Cortex of kidney (tissue), 1 donor: ENCODE results near the gene DMKN.

Source experiments
- DNase-seq: peaks from one replicate; lab custom pipeline; 2025; lab: John Stamatoyannopoulos, UW

The DMKN gene

DNA sequence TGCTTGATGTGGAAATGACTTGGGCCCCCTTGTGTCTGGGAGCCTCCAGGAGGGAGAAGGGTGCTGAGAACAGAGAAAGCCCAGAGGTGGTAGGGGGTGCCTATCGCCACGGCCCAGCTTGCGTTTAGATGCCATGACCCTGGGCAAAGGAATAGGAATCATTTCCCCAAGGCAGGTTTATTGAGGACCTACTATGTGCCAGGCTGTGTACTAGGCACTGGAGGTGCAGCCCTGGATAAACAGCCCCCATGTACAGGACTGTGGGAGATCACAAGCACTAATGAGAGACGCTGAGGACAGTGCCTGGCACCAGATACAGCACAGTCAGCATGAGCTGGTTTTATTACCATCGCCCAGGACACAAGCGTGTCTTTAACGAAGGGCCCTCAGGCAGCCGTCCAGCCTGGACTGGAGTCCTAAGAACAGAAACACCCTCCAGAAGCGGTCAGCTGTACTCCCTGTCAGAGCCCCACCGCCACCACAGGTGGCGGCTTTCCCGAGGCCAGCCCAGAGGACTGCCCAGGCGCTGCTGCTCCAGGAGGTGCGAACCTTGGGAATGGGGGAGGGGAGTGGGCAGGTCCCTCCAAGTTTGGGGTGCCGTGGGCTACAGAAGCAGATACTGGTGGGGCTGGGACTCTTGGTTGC is 36.6 kb upstream of the DMKN start:
- DNase-seq: no peak

- no peak for DNase-seq
These were observed 35.8 kb upstream of the DMKN start for GRCh38 chr19:35549174-35549788.

DNA sequence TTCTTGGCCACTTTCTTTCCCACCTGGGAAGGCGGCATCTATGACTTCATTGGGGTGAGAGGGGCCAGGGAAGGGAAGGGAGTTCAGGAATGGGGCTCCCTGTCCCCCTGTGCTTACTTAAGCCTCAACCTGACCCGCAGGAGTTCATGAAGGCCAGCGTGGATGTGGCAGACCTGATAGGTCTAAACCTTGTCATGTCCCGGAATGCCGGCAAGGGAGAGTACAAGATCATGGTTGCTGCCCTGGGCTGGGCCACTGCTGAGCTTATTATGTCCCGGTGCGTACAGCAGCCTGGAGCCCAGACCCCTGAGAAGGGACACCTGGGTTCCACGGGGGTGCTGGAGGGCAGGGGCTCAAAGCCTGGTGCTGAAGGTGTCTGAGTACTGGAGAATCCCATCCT is 33.1 kb upstream of the DMKN start:
- no peak for DNase-seq

GRCh38 chr19:35545855-35546381 is 32.5 kb upstream of the DMKN start:
- DNase-seq: no peak

GRCh38 chr19:35545001-35545854 is 31.8 kb upstream of the DMKN start, which contains the start of gene TMEM147:
TSS of gene TMEM147 (plus strand) at chr19:35545626. CDS start at chr19:35545740, 114 bp downstream.
- DNase-seq: no peak

GRCh38 chr19:35544110-35544802 is 30.8 kb upstream of the DMKN start:
- DNase-seq: no peak

- no peak for DNase-seq
These were observed 30.0 kb upstream of the DMKN start for GRCh38 chr19:35543280-35544109.

- DNase-seq: no peak
These were observed 28.8 kb upstream of the DMKN start for GRCh38 chr19:35542209-35542608.

GRCh38 chr19:35540356-35540927 is 27.0 kb upstream of the DMKN start:
- no peak for DNase-seq

DNA sequence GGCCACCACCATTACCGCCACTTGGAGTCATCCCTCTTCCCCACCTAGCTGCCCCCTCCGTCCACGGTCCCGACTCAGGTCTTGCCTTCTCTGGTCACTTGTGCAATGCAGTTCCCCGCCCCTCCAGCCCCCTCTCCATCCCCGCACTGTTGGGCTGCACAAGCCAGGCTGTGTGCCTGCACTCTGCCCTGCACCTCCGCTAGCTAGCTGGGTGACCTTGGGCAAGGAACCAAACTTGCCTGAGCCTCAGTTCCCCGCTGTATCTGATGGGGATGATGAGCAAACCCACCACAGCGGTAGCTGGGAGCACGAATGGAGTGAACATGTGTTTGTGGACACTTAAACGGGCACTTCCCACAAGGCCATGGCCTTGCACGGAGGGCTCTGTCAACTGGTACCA is 26.4 kb upstream of the DMKN start:
- no peak for DNase-seq

DNA sequence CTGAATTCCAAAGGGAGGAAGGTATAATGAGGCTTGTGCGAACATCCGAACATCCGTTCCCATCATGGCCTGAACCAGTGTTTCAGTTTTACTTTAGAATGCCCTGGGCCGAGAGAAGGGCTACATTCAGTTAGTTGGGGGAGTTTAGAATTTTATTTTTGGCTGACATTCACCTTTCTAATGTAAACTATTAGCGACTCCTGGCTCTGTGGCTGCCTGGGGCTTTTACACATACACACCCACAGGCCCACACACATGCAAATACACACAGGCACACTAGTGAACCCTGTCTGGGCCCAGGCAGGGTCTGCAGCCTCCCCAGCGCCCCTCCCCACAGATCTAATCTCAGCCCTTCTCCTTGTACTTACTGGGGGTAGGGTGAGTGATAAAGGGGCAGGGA is 25.9 kb upstream of the DMKN start:
- no peak for DNase-seq

DNA sequence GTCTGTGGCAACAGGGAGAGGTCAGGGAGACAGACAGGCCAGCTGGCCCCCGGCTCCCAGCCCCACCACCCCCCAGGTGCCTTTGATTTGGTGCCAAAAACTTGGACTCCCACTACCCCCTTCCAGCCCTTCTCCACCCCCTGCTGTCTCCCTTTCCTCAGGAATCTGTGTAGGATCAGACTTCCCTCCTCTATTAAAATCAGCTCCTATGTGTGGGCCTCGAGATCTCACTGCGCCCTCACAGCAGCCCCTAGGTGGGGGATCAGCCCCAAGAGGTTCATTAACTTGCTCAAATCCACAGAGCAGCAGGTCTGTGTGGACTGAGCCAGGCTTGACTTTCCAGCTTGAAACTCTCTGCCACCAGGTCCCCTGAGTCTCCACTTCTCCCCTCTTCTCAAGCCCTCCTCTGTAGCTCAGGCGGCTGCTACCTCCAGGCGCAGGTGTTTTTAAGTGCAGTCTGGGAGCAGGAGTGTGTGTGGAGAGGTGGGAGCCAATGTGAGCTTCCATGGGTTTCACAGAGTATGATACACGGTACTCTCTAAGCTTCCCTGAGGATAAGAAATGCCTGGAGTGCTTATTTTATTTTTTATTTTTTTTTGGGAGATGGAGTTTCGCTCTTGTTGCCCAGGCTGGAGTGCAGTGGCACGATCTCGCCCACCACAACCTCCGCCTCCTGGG is 21.5 kb upstream of the DMKN start:
- no peak for DNase-seq

DNA sequence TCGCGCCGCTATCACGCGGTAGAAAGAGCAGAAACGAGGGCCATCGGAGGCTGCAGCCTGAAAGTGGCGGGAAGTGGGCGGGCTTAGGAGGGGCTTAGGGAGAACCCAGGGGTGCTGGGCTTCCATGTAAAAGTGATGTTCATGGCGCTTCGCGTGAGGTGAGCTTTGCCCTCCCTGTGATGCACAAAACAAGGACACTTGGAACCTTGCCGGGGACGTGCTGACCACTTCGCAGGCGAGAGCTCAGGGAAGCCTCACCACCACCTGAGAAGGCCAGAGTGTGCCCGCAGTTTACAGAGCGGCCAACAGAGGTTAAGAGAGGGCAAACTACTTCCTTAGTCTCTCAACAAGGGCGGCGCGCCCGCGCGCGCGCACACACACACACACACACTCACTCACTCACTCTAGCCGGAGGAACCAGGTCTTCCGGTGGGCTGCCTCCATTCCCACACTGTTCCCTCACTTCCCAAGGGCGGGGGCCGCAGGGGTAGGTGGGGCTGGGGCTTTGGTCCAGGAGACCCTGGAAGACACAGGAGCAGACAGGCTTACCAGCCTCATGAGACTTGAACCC is 20.5 kb upstream of the DMKN start:
- DNase-seq: no peak

DNA sequence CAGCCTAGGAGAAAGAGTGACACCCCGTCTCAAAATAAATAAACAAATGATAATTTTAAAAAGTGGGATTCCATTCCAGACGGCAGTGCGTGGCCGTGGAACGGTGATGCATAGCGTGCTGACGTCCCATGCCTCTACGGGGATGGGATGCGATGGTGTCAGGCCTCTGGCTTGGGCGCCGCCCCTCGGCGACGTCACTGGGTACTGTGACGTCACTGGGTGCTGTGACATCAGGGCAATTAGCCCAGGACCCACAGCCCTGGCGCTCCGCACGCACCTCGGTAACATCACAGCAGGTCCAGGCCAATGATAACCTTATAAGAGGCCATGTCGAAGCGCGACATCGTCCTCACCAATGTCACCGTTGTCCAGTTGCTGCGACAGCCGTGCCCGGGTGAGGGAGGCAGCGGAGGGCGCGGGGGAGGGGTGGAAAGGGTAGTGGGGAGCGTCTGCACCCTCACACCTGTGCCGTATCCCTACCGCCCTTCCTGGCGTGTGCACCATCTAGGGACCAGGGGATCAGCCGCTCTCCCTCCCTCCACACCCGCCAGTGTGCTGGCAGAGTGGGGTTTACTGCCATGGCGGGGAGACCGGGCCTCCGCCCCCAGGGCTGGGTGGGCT is 19.9 kb upstream of the DMKN start, which contains the start of gene GAPDHS:
Gene GAPDHS, plus strand, starts transcription at position 256 of the 621 bp plus-strand sequence. Its CDS starts 72 bp downstream, at position 328.
- DNase-seq: no peak

- no peak for DNase-seq
These were observed 17.8 kb upstream of the DMKN start for GRCh38 chr19:35531291-35531690.

DNA sequence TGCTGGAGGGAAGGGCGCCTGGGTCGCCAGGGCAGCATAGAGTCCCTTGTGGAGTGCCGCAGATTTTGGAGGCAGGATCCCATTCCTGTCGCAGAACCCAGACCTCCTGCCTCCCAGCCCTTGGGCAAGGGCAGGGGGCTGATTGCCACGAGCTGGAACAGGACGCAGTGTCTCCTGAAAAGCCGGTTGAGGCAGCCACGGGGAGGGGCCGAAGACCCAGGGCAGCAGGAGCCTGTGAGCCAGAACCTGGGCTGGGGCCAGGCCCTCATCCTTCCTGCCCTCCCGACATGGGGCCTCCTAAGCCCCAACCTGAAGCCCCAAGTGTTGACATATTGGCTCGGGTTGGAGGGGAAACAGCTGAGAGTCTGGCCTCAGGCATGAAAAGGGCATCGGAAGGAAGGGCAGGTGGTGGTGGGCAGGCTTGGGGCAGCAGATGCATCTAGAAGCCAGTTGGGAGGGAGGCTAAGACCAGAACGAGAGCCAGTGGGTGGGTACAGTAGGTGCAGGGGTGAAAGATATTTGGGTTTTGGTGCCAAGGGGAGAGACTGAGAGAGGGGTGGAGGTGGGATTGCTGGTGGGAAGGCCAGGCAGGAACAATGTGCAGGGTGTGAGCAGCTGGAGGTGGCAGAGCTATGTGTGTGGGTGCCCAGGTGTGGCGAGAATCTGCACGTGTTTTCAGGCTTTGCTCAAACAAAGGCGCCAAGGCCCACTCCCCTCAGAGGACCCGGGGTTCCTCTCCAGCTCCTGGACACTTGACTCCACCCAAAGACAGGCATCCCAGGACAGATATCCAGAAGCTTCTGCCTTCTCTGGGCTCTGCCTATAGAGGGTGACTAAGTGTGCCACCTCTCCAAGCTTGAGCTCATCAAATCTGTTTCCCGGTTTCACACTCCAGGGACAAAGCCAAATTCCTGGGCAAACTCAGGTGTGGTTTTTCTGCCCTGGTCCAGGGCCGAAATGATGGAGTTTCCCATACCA is 16.1 kb upstream of the DMKN start:
- no peak for DNase-seq

DNA sequence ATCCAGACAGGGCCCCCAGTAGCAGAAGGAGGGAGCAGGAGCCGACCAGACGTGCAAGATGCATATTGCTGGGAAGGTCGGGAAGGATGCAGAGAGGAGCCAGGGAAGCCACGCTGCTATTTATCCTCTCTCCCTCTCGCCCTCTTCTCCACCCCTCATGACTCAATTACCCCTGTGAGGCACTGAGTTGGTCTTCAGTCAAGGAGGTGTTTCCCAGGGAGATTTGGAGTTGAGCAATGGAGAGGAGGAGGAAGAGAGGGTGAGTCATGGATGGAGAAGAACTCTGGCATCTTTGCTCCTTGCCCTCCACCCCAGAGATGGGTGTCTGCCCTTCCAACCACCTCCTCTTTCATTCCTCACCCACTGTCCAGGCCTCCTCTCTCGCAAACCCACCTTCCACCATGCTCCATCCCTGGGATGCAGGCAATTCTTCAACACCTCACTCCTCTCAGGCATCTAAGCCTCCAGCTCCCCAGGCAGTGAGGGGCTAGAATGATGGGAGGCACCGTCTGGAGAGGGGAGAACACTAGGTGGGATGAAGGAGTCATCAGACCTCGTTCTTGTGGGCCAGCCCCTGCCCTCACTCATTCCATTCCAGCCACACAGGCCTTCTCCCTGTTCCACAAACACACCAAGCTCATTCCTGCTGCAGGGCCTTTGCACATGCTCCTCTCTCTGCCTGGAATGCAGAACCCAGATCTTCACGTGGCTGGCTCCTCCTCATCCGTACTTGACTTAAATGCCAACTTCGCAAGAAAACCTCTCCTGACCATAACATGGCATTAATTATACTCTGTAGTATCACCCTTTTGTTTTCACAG is 15.0 kb upstream of the DMKN start, which contains the start of gene SBSN:
Gene SBSN, minus strand, starts transcription at position 94 of the 821 bp plus-strand sequence. Its CDS starts 30 bp downstream, at position 64.
- no peak for DNase-seq
